H4 (cell line): ENCODE results near the gene BMPER. TPM values are rescaled to one million over a fixed set of nuclear protein-coding genes. Genes with fewer than 3 reads are reported as not detected.

Experiments
- DNase-seq: peaks from one replicate; pipeline ENCODE4 v3.0.0-alpha.2; 2015; ENCODE audit warnings: low spot score
- total RNA-seq: library from RNA; depleted of rRNA; stranded (reverse); fragments of >200 nt; shearing (Covaris generic); gene quantifications from 2 replicates; pipeline ENCODE4 v1.2.3, GENCODE V29; 2014

The BMPER gene
- total RNA-seq, 1 experiment from 2014 or later = 0.19 TPM

DNA sequence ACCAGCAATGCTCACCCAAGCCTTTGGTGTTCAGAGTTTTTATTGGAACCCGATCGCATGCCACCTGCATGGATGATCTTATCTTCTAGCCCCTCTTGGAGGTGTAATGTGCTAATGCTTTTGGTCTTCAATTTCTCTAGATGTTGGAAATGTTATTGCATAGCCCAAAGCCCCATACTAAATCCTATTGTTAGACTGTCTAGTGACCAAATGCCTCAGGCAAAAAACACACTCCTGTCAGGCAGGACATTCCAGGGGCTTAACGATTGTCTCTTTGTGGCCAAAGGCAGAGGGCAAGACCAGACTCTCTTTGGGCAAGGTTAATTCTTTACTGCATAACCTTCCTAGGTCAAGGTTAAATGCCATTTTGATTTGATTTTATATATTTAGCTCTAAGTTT is 187.9 kb downstream of the BMPER start:
- DNase-seq = no peak

DNA sequence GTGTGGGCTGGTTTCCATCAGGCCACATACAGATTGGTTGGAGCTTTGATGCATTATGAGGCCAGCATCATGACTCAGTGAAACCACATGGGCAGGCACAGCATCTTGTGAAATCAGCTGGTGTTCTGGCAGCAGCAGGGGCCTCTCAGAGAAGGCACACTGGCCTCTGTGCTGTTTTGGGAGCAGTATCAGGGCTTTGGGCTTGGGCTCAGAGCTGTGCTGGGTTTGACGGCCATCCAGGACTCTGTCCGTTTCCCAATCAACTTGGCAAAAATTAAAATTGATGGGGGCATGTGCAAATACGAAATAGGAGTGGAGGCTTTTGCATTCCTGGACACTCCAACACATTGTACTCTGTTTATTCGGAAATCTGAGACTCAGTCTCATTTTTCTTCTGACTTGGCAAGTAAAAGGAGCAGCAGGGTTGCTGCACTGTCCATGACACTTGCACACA is 190.9 kb downstream of the BMPER start:
- DNase-seq = peak; percentile 74

DNA sequence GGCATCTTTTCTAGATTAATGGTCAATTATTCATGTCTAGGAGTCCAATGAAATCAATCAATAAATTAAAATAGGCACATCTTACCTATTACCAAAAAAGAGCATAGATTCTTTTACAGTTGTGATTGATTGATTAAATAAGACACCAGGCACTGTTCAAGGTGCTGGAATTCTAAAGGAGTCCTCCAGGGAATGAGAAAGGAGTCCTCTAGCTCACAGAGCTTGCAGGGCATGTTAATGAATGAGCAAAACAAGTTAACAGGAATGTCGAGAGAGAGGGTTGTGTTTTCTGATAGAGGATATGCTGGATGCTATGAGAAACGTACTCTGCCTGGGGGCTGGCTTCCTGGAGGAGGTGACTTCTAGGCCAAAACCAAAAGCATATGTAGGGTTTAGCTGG is 191.4 kb downstream of the BMPER start:
- DNase-seq = no peak

DNA sequence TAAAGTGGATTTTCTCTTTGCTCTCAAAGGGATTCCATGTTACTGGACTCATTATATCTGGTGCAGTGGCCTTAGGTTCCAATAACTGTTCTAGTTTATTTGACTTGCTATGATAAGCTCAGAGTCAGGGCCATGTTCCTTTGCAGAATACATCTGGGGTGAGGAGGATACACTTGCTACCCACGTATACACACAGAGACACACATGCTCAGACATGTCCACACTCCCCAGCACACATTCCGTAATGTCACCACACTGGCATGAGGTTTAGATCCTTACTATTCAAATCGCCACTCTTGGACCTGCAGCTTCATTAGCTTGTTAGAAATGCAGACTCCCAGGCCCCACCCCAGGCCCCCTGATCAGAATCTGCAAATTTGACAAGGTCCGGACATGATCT is 195.3 kb downstream of the BMPER start:
- no peak for DNase-seq

DNA sequence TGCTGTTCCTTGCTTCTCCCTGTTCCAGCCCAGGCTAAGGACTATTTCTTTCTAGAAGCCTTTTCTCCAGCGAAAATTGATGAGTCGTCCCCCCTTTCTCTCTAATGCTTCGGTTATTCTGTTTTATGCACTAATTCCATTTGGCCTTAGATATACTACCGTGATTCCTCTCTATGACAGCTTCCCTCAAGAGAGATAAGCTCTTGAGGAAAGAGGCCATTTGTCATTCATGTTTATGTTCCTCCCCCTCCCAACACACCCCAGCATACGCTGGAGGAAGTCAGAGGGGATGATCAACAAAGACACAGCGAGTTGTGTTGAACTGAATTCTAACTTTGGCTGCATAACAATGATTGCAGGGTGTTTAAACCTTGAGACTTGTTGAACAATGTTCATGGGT is 198.8 kb downstream of the BMPER start:
- no peak for DNase-seq

DNA sequence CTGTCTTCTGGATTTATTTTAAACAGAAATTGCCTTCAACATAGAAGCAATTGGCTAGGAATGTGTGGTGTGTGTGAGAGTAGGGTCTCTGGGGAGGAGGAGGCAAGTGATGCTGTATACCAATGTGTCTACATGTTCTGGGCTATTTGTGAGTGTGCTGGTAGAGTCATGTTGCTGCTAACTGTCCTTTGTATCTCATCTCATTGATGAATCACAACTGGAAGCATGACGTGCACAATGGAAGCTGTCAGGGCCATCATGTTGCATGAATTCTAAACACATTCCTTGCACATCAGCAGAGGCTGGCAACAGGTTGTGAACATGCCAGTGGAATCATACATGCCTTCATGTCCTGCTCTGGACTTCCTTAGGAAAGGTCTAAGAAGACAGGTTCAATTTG is 199.7 kb downstream of the BMPER start:
- DNase-seq = no peak

DNA sequence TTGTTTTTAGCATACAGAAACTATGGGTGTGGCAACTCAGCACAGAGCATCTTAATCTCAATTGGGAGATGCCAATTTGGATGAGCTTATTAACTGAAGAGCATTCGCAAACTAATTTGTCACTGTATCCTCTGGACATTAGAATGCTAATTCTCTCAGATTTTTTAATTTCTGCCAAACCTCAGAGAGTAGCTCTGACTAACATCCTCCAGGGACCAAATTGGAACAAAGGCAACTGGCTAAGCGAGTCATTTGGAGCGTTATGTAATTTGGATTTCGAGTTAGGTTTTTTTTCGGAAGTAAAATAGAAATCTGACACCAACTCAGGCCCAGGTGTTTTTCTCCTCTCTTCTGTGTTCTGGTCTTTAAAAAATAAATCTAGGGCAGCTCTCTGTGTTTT is 201.9 kb downstream of the BMPER start:
- DNase-seq = no peak

DNA sequence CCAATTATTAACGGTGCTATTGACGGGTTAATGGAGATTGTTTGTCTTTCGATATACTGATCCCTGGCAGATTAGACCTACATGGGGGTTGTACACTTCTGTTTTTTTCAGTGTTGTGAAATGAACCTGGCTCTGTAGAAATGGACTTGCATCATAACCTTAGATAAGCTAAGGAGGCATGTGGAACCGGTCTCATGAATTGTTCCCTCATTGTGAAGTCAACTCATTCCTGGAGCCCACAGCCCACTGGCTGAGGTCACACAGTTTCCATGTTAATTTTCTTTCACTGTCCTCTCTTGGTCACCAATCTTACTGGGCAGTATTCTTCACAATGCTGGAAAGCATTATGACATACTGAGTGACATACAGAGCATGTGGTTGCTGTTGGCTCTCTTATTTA is 202.8 kb downstream of the BMPER start:
- DNase-seq = no peak

DNA sequence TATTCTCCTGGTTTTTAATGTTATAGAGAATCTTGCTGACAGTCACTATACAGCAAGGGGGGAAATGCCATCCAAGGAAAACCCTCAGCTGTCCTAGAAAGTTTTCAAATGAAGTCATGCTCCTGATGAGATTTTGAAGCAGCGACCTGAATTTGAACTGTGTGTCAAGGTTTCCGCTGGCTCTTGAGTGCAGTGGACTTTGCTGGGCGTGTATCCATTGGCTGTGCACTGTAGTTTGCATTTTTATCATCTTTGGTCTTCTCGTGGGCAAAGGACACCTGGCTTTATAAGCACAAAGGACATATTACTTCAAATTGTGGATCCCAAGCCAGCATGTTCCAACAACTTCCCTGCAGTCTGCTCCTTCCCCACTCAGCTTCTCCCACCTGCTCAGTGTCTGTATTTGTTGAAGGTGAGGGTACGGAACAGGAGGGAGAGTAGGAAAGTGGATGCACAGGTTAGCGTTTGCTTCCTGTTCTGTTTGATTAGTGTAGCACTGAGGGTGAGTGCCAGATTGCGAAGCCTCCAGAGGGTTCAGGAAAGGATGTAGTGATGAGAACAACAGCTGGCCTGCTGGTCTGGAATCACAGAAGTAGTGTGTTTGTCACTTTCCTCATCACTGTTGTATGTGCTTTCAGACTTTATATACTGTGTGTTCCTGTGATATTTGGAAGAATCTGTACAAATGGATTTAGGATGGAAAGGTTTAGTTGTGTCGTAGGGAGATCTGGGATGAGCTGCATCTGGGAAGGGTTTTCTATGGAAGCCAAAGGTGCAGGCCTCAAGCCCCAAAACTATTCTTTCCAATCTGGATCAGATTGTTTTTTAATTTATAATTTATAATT is 204.8 kb downstream of the BMPER start:
- no peak for DNase-seq

DNA sequence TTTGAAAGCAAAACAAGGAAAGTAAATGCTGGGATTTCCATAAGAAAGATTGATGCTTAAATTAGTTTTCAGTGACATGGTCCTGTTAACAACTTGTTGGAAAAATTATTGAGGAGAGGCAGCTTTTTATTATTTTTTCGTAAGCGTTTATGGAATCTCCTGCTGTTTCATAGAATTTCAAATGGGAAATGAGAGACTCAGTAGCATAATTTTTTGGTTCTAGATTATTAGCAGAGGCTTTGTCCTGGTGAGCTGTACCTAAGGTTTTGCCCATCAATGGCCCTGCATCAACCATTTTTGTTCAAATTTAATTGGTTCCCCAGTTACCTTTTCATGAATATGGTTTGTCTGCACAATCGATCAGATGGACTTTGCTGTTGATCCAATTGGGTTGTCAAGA is 205.7 kb downstream of the BMPER start:
- DNase-seq = no peak

DNA sequence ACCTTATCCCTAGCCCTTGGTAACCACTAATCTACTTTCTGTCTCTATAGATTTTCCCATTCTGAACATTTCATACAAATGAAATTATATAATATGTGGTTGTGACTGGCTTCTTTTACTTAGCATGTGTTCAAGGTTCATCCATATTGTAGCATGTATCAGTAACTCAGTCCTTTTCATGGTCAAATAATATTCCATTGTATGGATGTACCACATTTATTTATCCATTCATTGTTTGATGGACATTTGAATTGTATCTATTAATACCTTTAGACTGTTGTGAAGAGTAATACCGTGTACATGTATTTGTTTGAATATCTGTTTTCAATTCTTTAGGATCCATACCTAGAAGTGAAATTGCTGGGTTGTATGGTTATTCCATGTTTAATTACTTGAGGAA is 210.2 kb downstream of the BMPER start:
- no peak for DNase-seq

DNA sequence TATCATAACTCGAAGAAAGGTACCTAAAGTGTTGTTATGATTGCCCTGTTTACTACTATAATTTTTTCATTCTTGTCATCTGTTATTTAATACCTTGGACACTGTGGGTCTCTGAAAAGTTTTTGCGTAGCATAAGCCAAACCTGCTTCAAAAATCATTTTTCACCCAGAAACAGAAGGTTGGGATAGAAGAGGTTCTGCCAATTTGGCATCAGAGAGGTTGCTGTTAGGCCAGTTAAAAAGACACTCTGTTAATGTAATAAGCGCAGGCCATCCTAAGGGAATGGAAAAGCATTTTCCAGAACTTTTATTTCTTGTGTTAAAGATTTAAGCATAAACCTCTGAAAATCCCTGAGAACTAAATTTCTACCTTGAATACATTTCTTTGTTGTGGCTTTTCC is 212.2 kb downstream of the BMPER start:
- DNase-seq = no peak

DNA sequence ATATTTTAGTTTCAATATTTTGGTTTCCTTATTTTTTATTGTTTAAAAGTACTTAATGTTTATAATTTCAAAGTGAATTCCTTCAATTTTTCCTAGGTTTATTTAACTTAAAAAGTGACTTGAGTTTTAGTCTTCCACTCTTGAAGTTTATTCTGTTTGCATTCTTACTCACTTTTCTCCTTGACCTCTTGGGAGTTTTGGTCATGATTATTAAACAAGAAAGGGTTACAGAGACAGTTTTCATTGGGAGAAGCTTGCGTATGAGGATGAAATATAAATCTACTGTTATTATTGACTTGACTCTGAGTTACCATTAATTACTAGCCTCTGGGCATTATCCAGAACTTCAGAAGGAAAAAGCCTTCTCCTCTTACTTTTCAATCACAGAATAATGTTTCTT is 216.0 kb downstream of the BMPER start:
- DNase-seq = no peak

DNA sequence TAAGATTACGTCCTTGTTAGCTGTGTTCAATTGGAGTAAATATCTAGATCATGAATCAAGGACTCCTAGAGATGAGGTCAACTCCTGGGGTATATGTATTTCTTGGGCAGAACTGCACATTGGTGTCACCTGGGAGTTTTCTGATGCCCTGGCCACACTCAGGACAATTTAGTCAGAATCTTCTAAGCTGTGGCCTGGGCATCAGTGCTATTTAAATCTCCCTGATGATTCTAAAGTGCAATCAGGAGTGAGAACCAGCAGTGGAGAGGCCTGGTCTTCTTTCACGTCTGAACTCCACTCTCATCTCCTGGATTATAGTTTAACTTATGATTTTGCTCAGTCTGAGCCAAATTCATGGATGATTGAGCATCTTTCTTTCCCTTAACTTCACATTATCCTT is 218.0 kb downstream of the BMPER start:
- no peak for DNase-seq

DNA sequence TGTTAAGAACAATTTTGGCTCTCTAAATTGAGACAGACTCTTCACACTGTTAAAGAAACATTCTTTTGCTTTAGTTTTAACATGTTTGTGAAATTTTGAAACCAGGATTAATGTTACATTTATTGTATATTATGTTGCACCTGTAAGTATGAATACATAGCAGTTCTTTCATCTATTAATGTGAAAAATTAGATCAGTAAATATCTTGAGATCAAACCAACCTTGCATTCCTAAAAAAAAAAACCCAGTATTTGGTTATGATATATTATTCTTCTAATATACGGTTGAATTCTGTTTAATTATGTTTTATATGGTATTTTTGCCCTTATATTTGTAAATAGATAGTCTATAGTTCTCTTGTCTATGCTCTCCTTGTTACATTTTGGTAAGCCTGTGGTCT is 219.4 kb downstream of the BMPER start:
- DNase-seq = no peak

DNA sequence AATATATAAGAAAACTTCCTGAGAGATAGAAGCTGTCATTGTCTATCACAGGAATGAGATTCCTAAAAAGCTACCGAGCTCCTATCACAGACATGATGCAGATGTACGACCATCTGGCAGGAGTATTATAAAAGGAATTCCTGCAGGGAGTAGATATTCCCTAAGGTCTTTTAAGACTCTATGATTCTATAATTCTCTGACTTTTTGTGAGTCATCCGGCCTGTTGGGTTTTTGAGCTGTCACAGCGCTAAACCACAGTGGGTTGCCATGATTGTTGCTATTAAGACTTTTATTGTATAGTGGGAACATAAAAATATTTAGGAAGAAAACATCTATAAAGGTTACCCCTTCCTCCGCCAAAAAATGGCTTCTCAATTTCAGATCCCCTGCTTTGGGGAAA is 223.4 kb downstream of the BMPER start:
- peak; percentile 39 for DNase-seq

DNA sequence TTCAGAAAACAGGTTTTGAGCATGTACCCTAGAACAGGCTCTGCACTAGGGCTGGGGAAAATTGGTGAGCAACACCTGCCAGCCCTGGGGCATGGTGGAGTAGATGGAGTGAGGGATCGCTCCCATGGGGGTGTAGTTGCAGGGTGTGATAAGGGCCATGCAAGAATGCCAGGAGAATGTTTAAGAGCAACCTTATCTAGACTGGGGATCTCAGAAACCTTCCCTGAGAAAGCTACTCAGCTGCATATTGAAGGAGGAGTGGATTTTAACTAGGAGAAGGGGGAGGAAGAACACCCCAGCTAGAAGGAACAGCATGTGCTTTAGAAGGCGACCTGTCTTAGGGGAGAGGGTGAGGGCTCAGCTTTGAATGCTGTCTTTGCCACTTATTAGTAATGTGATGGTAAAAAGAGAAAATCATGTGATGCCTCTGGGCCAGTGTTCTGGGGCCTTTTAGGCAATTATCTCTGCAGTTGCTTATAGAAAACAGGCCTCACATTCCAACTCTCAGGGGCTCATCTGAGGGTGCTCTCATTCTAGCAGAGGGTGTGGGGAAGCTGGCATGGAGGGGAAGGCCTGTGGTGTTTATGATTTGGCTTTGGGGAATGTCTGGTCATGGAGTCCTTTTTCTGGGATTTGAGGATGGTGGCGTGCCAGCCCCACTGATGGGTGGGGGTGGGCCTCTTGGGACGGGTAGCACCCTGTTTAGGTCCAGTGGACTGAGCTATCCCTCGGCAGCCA is 225.4 kb downstream of the BMPER start:
- DNase-seq = no peak

DNA sequence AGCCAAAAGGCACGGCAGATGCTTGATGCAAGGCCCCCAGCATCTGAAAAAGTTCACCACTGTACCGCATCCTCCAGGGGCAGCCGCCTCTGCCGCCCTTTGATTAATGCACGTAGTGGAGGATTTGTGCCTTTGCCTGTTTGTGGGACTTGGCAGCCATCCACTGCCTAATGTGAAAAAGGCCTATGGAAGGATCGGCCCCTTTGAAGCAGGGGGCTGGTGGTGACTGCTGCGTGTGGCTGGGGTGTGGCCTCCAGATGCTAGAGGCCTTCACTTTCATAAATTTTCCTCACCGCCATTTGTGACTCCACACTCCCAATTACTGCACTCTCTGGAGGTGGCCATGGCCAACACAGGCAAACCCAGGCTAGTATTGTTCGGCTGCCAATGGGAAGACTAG is 226.0 kb downstream of the BMPER start:
- DNase-seq = peak; percentile 43

DNA sequence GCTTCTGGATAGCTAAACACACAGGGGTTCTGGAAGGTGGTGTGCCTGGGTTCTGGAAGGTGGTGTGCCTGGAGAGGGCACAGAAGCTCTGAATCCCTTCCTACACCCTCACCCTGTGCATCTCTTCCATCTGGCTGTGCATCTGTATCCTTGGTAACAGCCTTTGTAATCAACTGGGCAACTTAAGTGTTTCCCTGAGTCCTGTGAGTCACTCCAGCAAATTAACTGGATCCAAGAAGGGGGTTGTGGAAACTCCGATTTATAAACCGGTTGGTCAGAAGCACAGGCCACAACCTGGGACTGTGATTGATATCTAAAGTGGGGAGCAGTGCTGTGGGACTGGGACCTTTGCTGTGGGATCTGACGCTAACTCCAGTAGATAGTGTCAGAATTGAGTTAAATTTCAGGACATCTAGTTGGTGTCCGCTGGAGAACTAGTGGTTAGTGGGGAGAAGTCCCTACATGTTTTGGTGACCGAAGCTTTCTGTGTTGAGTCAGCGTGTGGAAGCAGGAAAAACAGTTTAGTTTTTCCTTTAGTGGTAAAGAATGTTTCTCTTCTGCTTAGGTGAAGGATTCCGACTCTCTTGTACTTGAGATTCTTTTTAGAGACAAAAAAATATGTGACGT is 228.1 kb downstream of the BMPER start:
- DNase-seq = peak; percentile 88

DNA sequence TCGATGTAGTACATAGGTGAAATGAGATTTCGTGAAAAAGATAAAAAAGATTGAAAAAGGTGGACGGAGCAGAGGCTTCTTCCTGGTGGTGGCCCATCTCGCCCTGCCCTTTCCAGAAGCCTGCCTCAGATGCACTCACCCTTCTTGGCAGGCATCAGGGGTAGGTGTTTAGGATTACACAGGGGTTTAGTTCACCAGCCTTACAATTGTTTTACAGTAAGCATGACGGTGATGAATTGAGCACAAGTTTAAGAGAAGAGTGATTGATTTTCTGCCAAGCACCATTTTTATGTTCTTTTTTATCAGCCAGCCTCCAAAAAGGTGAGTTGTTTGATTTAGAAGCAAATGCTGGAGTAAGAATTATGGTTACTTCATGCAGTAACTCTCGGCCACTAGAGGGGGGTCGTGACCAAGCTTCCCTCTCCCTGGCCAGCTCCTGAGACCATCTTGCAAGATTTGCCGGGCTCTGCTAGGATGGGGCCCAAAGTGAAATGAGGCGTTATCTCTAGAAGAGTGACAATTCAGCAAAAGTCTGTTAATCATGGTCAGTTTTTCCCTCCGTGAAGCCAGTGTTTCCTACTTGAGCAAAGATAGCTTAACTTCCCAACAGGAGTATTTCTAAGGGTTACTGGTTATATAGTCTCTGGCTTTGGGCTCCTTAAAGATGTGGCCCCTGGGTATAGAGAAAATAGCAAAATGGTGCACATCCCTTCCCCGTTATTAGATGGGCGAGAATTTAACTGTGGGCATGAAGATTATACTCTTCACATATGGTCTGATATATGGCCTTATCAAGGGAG is 228.8 kb downstream of the BMPER start:
- DNase-seq = peak; percentile 84

DNA sequence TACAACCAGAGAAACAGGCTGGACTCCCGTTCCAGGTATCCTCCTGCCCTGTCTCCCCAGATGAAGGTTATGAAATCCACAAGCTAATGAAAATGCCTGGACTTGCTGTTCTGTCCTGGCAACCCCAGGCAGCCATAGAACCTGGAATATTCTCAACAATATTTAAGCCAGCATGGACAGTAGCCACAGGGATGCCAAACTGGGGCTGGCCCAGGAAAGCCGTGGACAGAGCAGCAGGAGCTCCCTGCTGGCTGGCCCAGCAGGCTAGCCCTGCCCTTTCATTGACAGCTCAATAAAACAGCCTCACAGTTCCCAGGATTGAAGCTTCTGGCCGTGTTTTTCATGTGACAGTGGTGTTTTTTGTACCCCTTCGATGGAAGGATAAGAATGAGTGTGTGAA is 230.6 kb downstream of the BMPER start:
- DNase-seq = no peak

DNA sequence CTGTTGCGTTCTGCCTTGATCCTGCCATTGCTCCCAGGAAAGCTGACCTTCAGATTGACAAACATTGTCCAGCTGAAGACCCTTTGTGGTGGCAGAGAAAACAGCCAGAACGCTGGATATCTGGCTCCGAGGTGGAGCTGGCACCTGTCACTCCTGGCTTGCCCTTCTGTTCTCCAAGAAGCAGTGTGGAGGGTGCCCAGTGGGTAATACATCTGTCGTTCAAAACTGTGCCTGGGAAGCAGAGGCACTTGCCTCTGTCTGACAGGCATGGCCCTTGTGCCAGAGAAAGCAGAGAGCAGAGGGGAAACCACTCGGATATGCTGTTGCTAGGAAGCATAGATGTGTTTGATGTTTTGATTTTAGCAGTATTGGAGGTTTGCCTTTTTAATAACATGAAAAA is 231.4 kb downstream of the BMPER start:
- no peak for DNase-seq
